PC-9 (cell line): ENCODE data around the gene VAV2.

ENCODE experiments used
- EZH2 ChIP-seq: fragments of 200-600 bp; sonication (generic); IDR thresholded peaks from 2 replicates; pipeline ENCODE4 v1.8.0; 2017; ENCODE audit warnings: antibody characterized with exemption, low read depth
- TF ChIP-seq, protein P1 (sequence below): fragments of 200-600 bp; sonication (generic); conservative IDR thresholded peaks from 2 replicates; pipeline ENCODE4 v1.6.1; 2017; ENCODE audit warnings: mixed run types, antibody characterized with exemption, mild to moderate bottlenecking, moderate library complexity

DNA sequence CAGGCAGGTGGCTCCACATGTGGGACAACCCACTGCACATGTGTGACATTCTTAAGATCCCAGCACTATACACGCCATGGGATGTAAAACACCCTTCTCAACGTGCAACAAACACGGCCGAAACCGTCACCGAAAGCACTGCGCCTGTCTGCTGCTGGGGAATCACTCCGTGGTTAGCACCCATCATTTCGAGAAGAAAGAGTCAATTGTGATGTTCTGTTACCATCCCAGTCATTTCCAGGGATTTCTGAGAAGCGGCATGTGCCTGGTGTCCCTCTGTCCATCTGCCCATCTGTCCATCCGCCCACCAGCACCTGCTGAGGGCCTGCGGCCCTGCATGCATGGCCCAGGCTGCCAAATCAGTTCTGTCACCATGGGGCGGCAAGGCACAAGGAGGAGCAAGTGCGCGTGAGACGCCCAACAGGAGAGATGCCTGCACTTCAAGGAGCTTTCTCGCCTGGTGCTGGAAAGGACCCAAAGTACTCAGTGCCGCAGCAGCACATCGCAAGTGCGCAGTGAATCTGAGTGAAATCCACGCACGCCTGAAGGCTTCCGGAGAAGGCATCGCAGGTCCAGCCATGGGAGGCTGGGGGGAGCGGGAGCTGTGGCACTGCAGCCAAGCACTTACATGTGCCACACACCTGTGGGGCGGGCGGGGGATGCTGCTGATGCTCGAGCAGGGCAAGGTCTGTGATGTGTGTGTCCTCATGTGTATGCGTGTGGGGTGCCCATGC is 38.0 kb downstream of the VAV2 start:
- TF ChIP-seq, protein P1, sequence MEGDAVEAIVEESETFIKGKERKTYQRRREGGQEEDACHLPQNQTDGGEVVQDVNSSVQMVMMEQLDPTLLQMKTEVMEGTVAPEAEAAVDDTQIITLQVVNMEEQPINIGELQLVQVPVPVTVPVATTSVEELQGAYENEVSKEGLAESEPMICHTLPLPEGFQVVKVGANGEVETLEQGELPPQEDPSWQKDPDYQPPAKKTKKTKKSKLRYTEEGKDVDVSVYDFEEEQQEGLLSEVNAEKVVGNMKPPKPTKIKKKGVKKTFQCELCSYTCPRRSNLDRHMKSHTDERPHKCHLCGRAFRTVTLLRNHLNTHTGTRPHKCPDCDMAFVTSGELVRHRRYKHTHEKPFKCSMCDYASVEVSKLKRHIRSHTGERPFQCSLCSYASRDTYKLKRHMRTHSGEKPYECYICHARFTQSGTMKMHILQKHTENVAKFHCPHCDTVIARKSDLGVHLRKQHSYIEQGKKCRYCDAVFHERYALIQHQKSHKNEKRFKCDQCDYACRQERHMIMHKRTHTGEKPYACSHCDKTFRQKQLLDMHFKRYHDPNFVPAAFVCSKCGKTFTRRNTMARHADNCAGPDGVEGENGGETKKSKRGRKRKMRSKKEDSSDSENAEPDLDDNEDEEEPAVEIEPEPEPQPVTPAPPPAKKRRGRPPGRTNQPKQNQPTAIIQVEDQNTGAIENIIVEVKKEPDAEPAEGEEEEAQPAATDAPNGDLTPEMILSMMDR, result no peak
- no peak for TF ChIP-seq EZH2
